CD4-positive, alpha-beta T cell (primary cell): ENCODE data around the gene CNTLN. TPM values are rescaled to one million over a fixed set of nuclear protein-coding genes. Genes with fewer than 3 reads are reported as not detected.
"Not testable (repeated sequence)": the region's sequence is repeated elsewhere in the genome, so short reads cannot be mapped to it uniquely, and the experiment has no call there.

ENCODE experiments used
- ATAC-seq: fragments of 200-7000 bp; cut with Tn5 transposase; one replicate; pipeline ENCODE4 v1.10.0; 2022; ENCODE audit warnings: mild to moderate bottlenecking; ENCODE audit not compliant: poor library complexity
- CTCF ChIA-PET: fragments of 350-600 bp; sonication (Branson Sonifier 250); formaldehyde crosslinking; loops from one replicate; lab custom pipeline; 2021; ENCODE audit warnings: antibody characterized with exemption, inconsistent platforms; lab: Charles Lee
- POLR2A ChIA-PET: fragments of 350-600 bp; sonication (Branson Sonifier 250); formaldehyde crosslinking; loops from one replicate; lab custom pipeline; 2021; ENCODE audit warnings: antibody characterized with exemption, inconsistent platforms; lab: Charles Lee
- DNase-seq, 14 experiments: peaks; one replicate each; pipeline ENCODE4 v3.0.0-alpha.2; 2013 to 2020; ENCODE audit warnings: mixed read lengths in 2 of 14
- H3K27ac ChIP-seq, 2 donors: one replicate each; pipeline versions ENCODE4 v1.5.1 to v1.7.0; 2013; ENCODE audit warnings: low read length in 2 of 2, low read depth in 1 of 2, mild to moderate bottlenecking in 1 of 2
- H3K27me3 ChIP-seq, 2 experiments: 1 replicate in 1 of 2; 2 replicates in 1 of 2; pipeline versions ENCODE4 v1.6.1 to v1.7.0; 2013; ENCODE audit warnings: low read length in 2 of 2, control low read depth in 1 of 2, mild to moderate bottlenecking in 1 of 2, moderate library complexity in 1 of 2; ENCODE audit not compliant: insufficient read depth in 2 of 2, control insufficient read depth in 1 of 2
- H3K36me3 ChIP-seq: one replicate; pipeline ENCODE4 v1.6.1; 2013; ENCODE audit warnings: low read length, control low read depth; ENCODE audit not compliant: insufficient read depth
- H3K4me1 ChIP-seq: one replicate; pipeline ENCODE4 v1.6.1; 2013; ENCODE audit warnings: low read length, control low read depth; ENCODE audit not compliant: insufficient read depth
- H3K4me3 ChIP-seq: one replicate; pipeline ENCODE4 v1.5.1; 2013; ENCODE audit warnings: mild to moderate bottlenecking, low read length, moderate library complexity
- H3K9me3 ChIP-seq, 2 experiments: 1 replicate in 1 of 2; 2 replicates in 1 of 2; pipeline versions ENCODE4 v1.6.1 to v1.7.0; 2013; ENCODE audit warnings: low read length in 2 of 2, mild to moderate bottlenecking in 2 of 2, control low read depth in 1 of 2, moderate library complexity in 1 of 2; ENCODE audit not compliant: control insufficient read depth in 1 of 2, insufficient read depth in 1 of 2
- H3K27ac Mint-ChIP-seq: one replicate; pipeline ENCODE4 v1.8.0; 2020; ENCODE audit warnings: mixed read lengths
- H3K27me3 Mint-ChIP-seq: one replicate; pipeline ENCODE4 v1.8.0; 2021; ENCODE audit warnings: mixed read lengths
- H3K36me3 Mint-ChIP-seq: one replicate; pipeline ENCODE4 v1.8.0; 2021; ENCODE audit warnings: low read depth, mixed read lengths
- H3K4me1 Mint-ChIP-seq: one replicate; pipeline ENCODE4 v1.8.0; 2021; ENCODE audit warnings: low read depth, mixed read lengths
- H3K4me3 Mint-ChIP-seq: one replicate; pipeline ENCODE4 v1.8.0; 2020; ENCODE audit warnings: mild to moderate bottlenecking, mixed read lengths
- H3K9me3 Mint-ChIP-seq: one replicate; pipeline ENCODE4 v1.8.0; 2020; ENCODE audit warnings: mixed read lengths
- CTCF ChIP-seq: fragments of 200-600 bp; IDR thresholded peaks from one replicate; pipeline ENCODE4 v1.8.0; 2022; ENCODE audit warnings: antibody characterized with exemption, mild to moderate bottlenecking
- intact Hi-C, 2 experiments: fragments of 100-400 bp; cut with DNase I in 1 of 2; cut with micrococcal nuclease in 1 of 2; formaldehyde crosslinking; loops; one replicate each; pipeline versions ENCODE4 v1.15.1 to v1.9.0; 2023 to 2025; cut with DNase I, micrococcal nuclease
- total RNA-seq, 174 experiments: library from RNA in 2 of 174; stranded (reverse) in 2 of 174; gene quantifications; one replicate each; pipeline ENCODE4 v1.2.3 and lab custom pipeline; 2021 to 2026

The CNTLN gene
- total RNA-seq, 2 experiments from 2014 or later: 0.25 to 0.28 TPM

- no peak overlapping the region for H3K27ac ChIP-seq
- DNase-seq: no peak
- ChIA-PET CTCF (no interaction called here), POLR2A (no interaction called here)
- H3K27me3 ChIP-seq: no peaks in the 10 kb centered on the region
- Mint-ChIP-seq H3K27ac (no peak overlapping the region), H3K9me3 (no peaks in the 10 kb centered on the region), H3K36me3 (no peaks in the 10 kb centered on the region), H3K27me3 (peaks cover 3% of the 10 kb centered on the region), H3K4me1 (no peaks in the 10 kb centered on the region), H3K4me3 (no peak overlapping the region)
- no peaks in the 10 kb centered on the region for H3K4me1 ChIP-seq
- H3K36me3 ChIP-seq: no peaks in the 10 kb centered on the region
- no peak for ATAC-seq
- intact Hi-C loops: no loop called here
- H3K4me3 ChIP-seq: no peak overlapping the region
- H3K9me3 ChIP-seq: no peaks in the 10 kb centered on the region
- no peak for TF ChIP-seq CTCF
Measured at GRCh38 chr9:17521100-17521855, 386.4 kb downstream of the CNTLN start.

GRCh38 chr9:17526726-17527125 is 391.9 kb downstream of the CNTLN start:
- ATAC-seq, H3K9me3 ChIP-seq, H3K36me3 ChIP-seq, H3K4me3 ChIP-seq, H3K4me1 ChIP-seq, DNase-seq, POLR2A ChIA-PET, CTCF ChIA-PET, H3K27me3 ChIP-seq, H3K27ac Mint-ChIP-seq, H3K27me3 Mint-ChIP-seq, H3K36me3 Mint-ChIP-seq, H3K9me3 Mint-ChIP-seq, H3K4me1 Mint-ChIP-seq, H3K27ac ChIP-seq, intact Hi-C loops, H3K4me3 Mint-ChIP-seq: not testable (repeated sequence)

DNA sequence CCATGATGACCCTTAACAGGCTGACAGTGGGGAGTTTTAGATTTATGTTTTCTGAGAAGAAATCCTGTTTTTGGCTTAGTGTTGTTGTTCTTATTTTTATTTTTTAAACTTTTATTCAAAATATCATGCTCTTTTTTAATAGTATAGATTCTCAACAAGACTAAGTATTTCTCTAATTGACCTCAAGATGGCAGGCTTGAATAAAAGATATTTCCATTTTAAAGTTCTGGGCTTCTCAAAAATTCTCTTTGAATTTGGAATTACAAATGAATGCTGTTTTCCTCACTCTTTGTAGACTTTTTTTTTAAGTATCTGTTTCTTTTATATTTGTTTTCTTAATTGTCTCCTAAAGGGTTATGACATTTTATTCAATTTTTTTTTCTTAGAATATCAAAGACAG is 394.0 kb downstream of the CNTLN start:
- Histone ChIP-seq H3K27me3 (no peaks in the 10 kb centered on the region), H3K36me3 (no peaks in the 10 kb centered on the region), H3K4me1 (no peaks in the 10 kb centered on the region), H3K9me3 (peaks cover 0 to 7% of the 10 kb centered on the region in 2 experiments), H3K27ac (no peak overlapping the region), H3K4me3 (no peak overlapping the region)
- H3K9me3 Mint-ChIP-seq: no peaks in the 10 kb centered on the region
- DNase-seq (no peak), ATAC-seq (no peak)
- no peaks in the 10 kb centered on the region for H3K4me1 Mint-ChIP-seq
- intact Hi-C loops: no loop called here
- no peaks in the 10 kb centered on the region for H3K36me3 Mint-ChIP-seq
- no peak overlapping the region for H3K27ac Mint-ChIP-seq
- ChIA-PET POLR2A (no interaction called here), CTCF (no interaction called here)
- peaks cover 3% of the 10 kb centered on the region for H3K27me3 Mint-ChIP-seq
- H3K4me3 Mint-ChIP-seq: no peak overlapping the region
- no peak for TF ChIP-seq CTCF
